GM13977 (cell line): ENCODE data around the gene MYCBPAP.

Source experiments
- DNase-seq: peaks from one replicate; pipeline ENCODE4 v3.0.0; 2012; ENCODE audit warnings: low spot score
- in situ Hi-C: fragments of 300-500 bp; cut with MboI; formaldehyde crosslinking; loops from one replicate; pipeline ENCODE4 v1.12.0; 2022; ENCODE audit warnings: low sequenced_read_pairs, low pct_unique_long_range_greater_than_20kb, mixed read lengths, inconsistent platforms; ENCODE audit not compliant: unreplicated experiment
- TF ChIP-seq, protein P1 (sequence below): IDR thresholded peaks from 2 replicates; pipeline ENCODE4 v1.5.1; 2012; ENCODE audit warnings: mild to moderate bottlenecking, control low read depth; ENCODE audit not compliant: insufficient read depth; ENCODE audit errors: extremely low read depth, missing control alignments

MYCBPAP gene

DNA sequence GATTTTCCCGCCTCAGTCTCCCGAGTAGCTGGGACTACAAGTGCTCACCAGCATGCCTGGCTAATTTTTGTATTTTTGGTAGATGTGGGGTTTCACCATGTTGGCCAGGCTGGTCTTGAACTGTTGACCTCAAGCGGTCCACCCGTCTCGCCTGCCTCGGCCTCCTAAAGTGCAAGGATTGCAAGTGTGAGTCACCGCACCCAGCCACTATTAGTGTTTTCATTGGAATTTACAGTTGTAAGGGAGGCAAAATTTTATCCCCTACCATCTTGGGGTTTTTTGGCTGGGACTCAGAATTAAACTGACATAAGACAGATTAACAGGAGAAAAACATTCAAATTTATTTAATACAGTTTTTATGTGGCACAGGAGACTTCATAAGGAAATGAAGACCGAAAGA, 12.3 kb upstream of the MYCBPAP start:
- DNase-seq = no peak
- TF ChIP-seq, protein P1, sequence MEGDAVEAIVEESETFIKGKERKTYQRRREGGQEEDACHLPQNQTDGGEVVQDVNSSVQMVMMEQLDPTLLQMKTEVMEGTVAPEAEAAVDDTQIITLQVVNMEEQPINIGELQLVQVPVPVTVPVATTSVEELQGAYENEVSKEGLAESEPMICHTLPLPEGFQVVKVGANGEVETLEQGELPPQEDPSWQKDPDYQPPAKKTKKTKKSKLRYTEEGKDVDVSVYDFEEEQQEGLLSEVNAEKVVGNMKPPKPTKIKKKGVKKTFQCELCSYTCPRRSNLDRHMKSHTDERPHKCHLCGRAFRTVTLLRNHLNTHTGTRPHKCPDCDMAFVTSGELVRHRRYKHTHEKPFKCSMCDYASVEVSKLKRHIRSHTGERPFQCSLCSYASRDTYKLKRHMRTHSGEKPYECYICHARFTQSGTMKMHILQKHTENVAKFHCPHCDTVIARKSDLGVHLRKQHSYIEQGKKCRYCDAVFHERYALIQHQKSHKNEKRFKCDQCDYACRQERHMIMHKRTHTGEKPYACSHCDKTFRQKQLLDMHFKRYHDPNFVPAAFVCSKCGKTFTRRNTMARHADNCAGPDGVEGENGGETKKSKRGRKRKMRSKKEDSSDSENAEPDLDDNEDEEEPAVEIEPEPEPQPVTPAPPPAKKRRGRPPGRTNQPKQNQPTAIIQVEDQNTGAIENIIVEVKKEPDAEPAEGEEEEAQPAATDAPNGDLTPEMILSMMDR = no peak
- in situ Hi-C loops = no loop called here

DNA sequence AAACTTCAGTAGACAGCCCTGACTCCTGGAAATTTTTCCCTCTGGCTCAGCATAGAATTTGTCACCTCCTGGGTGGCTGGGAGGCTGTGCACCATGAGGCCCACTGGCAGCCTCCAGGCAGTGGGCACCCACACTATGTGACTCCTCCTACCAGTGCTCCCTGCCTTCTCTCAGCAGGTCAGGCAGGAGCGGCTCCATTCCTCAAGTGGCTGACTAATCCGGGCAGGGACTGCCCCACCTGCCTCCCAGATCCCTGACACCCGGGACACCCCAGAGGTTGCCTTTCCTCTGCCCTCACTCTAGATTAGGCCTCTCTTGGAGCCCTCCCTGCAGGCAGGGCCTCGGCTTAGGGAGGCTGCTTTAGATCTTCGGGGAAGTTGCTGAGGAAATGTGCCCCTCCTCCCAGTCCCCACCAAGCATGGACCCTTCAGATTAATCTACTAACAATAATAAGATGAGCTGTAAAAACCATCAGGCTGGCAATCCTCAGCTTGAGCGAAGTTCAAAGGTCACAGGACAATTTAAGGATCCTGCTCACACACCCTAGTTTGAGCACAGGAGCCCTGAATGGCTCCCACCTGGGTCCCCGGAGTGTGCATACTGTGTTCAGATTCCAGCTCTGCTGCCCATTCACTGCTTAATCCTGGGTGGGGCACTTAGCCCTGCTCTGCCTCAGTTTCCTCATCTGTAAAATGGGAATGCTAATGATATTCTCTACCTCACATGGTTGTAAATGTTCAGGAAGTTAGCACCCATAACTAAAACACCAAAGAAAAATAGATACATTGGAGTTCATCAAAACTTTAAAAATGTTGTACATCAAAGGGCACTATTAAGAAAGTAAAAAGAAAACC, 10.0 kb upstream of the MYCBPAP start:
- no peak for DNase-seq

DNA sequence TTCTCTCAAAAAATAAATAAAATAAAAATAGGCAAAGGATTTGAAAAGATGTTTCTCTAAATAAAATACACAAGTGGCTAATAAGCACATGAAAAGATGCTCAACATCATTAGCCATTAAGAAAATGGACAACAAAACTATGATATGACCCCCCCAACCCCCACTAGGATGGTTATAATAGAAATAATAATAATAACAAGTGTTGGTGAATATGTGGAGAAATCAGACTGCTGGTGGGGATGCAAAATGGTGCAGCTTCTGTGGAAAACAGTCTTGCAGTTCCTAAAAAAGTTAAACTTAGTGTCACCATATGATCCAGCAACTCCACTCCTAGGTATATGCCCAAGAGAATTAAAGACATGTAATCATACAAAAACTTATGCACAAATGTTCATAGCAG, 9.0 kb upstream of the MYCBPAP start:
- TF ChIP-seq, protein P1 = no peak
- in situ Hi-C loops = no loop called here
- DNase-seq = no peak

More for the DNA sequence above, 10.0 kb upstream of the MYCBPAP start:
- in situ Hi-C loops = no loop called here
- TF ChIP-seq, protein P1 = no peak

GRCh38 chr17:50499721-50500120, 8.5 kb upstream of the MYCBPAP start:
- in situ Hi-C loops = no loop called here
- TF ChIP-seq, protein P1 = no peak
- no peak for DNase-seq

GRCh38 chr17:50501054-50501453, 7.2 kb upstream of the MYCBPAP start:
- TF ChIP-seq, protein P1 = peak; percentile 41
- in situ Hi-C loops = no loop called here
- no peak for DNase-seq

DNA sequence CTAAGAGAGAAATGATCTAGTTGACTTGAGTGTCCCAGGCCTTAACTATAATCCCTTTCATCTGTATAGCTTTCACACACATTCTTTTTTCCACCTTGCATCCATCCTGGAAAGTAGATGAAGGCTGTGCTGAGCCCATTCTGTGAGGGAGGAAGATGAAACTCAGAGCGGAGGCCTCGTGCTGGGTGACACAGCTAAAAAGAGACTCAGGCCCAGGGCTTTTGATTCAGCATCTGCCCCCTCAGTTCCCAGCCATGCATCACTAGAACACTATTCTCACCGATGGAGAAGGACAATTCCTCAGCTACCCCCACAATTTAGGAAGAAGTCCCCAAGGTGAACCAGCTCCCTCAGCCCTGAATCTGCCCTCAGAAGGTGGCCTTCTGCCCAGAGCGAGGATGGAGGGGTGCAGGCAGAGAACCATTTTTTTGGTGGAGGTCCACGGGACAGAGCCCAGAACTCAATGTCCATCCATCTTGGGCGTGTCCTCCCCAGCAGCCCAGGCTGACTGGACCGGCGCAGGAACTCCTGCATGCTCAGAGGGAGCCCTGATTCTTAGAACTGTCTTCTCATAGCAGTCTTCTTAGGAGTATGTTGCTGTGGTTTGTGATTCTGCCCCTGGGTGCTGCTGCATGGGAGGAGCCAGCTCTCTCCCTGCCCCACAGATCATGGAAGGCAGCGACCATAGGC, 5.8 kb upstream of the MYCBPAP start:
- no peak for DNase-seq
- in situ Hi-C loops = no loop called here
- TF ChIP-seq, protein P1 = no peak
